ENCODE results near the gene TFDP1. TPM values are rescaled to one million over a fixed set of nuclear protein-coding genes. Genes with fewer than 3 reads are reported as not detected.

The TFDP1 gene
- total RNA-seq, 2 experiments from 2014 or later = 17.6 to 20.0 TPM

GRCh38 chr13:113631341-113632095 is 47.0 kb downstream of the TFDP1 start:
- peaks cover 30% of the 10 kb centered on the region for H3K4me1 Mint-ChIP-seq (ENCODE audit: low read depth)

GRCh38 chr13:113632706-113633484 is 48.3 kb downstream of the TFDP1 start:
- Mint-ChIP-seq H3K27ac (peak overlapping the region; percentile 88), H3K36me3 (ENCODE audit: low read depth) (peaks cover 67% of the 10 kb centered on the region), H3K9me3 (no peaks in the 10 kb centered on the region), H3K4me1 (ENCODE audit: low read depth) (peaks cover 26% of the 10 kb centered on the region), H3K27me3 (no peaks in the 10 kb centered on the region), H3K4me3 (no peak overlapping the region)
- Histone ChIP-seq H3K36me3 (ENCODE audit: insufficient read depth, low read length) (peaks cover 65% of the 10 kb centered on the region), H3K27ac (ENCODE audit: low read depth in 1 of 2, low read length in 2 of 2) (no peak overlapping the region), H3K27me3 (ENCODE audit: control insufficient read depth in 1 of 2, insufficient read depth in 2 of 2, low read length in 2 of 2) (no peaks in the 10 kb centered on the region), H3K4me3 (ENCODE audit: low read length) (no peak overlapping the region), H3K9me3 (ENCODE audit: control insufficient read depth in 1 of 2, insufficient read depth in 1 of 2, low read length in 2 of 2) (peaks cover 0 to 7% of the 10 kb centered on the region in 2 experiments), H3K4me1 (ENCODE audit: insufficient read depth, low read length) (peaks cover 25% of the 10 kb centered on the region)
- CTCF ChIA-PET = no interaction called here
- DNase-seq (peak in 1 of 14 experiments; percentile 17), ATAC-seq (ENCODE audit: poor library complexity) (no peak)
- POLR2A ChIA-PET = no interaction called here
- intact Hi-C loops (cut with DNase I, micrococcal nuclease) = no loop called here
- TF ChIP-seq CTCF (IDR thresholded peaks at IDR 0.05) = no peak

More at GRCh38 chr13:113631341-113632095, 47.0 kb downstream of the TFDP1 start:
- H3K27me3 ChIP-seq (ENCODE audit: control insufficient read depth in 1 of 2, insufficient read depth in 2 of 2, low read length in 2 of 2) = no peaks in the 10 kb centered on the region
- CTCF ChIA-PET = no interaction called here
- Mint-ChIP-seq H3K36me3 (ENCODE audit: low read depth) (peaks cover 58% of the 10 kb centered on the region), H3K27ac (peak overlapping the region; percentile 58), H3K27me3 (no peaks in the 10 kb centered on the region), H3K4me3 (no peak overlapping the region), H3K9me3 (no peaks in the 10 kb centered on the region)
- H3K4me3 ChIP-seq (ENCODE audit: low read length) = no peak overlapping the region
- intact Hi-C loops (cut with DNase I, micrococcal nuclease) = no loop called here
- POLR2A ChIA-PET = no interaction called here
- H3K9me3 ChIP-seq (ENCODE audit: control insufficient read depth in 1 of 2, insufficient read depth in 1 of 2, low read length in 2 of 2) = peaks cover 0 to 3% of the 10 kb centered on the region in 2 experiments
- no peak for TF ChIP-seq CTCF (IDR thresholded peaks at IDR 0.05)
- no peak overlapping the region for H3K27ac ChIP-seq (ENCODE audit: low read depth in 1 of 2, low read length in 2 of 2)
- H3K4me1 ChIP-seq (ENCODE audit: insufficient read depth, low read length) = peaks cover 25% of the 10 kb centered on the region
- DNase-seq (peak in 1 of 14 experiments; percentile 26), ATAC-seq (ENCODE audit: poor library complexity) (no peak)
- H3K36me3 ChIP-seq (ENCODE audit: insufficient read depth, low read length) = peaks cover 52% of the 10 kb centered on the region

GRCh38 chr13:113633485-113633873 is 48.9 kb downstream of the TFDP1 start:
- H3K36me3 ChIP-seq (ENCODE audit: insufficient read depth, low read length) = peaks cover 69% of the 10 kb centered on the region
- POLR2A ChIA-PET = no interaction called here
- H3K36me3 Mint-ChIP-seq (ENCODE audit: low read depth) = peaks cover 71% of the 10 kb centered on the region

More at GRCh38 chr13:113633485-113633873, 48.9 kb downstream of the TFDP1 start:
- Mint-ChIP-seq H3K27ac (peak overlapping the region; percentile 88), H3K4me3 (no peak overlapping the region), H3K9me3 (no peaks in the 10 kb centered on the region), H3K4me1 (ENCODE audit: low read depth) (peaks cover 26% of the 10 kb centered on the region), H3K27me3 (no peaks in the 10 kb centered on the region)
- Histone ChIP-seq H3K27me3 (ENCODE audit: control insufficient read depth in 1 of 2, insufficient read depth in 2 of 2, low read length in 2 of 2) (no peaks in the 10 kb centered on the region), H3K27ac (ENCODE audit: low read depth in 1 of 2, low read length in 2 of 2) (no peak overlapping the region), H3K4me3 (ENCODE audit: low read length) (no peak overlapping the region), H3K4me1 (ENCODE audit: insufficient read depth, low read length) (peaks cover 25% of the 10 kb centered on the region), H3K9me3 (ENCODE audit: control insufficient read depth in 1 of 2, insufficient read depth in 1 of 2, low read length in 2 of 2) (peaks cover 0 to 7% of the 10 kb centered on the region in 2 experiments)
- intact Hi-C loops (cut with DNase I, micrococcal nuclease) = no loop called here
- DNase-seq = peak in 1 of 14 experiments; percentile 25
- no peak for TF ChIP-seq CTCF (IDR thresholded peaks at IDR 0.05)
- CTCF ChIA-PET = no interaction called here
- no peak for ATAC-seq (ENCODE audit: poor library complexity)

Data from CD4-positive, alpha-beta T cell (primary cell).